Measurements from ENCODE around the gene TMEM80. TPM values are rescaled to one million over a fixed set of nuclear protein-coding genes. Genes with fewer than 3 reads are reported as not detected.
A peak's percentile ranks its signal among the peaks of the same experiment; 100 is the strongest.
"Not testable (repeated sequence)": the region's sequence is repeated elsewhere in the genome, so short reads cannot be mapped to it uniquely, and the experiment has no call there.

The TMEM80 gene
- 10 to 100 TPM; 15.3 to 43.9 (median 38.1) TPM for total RNA-seq

DNA sequence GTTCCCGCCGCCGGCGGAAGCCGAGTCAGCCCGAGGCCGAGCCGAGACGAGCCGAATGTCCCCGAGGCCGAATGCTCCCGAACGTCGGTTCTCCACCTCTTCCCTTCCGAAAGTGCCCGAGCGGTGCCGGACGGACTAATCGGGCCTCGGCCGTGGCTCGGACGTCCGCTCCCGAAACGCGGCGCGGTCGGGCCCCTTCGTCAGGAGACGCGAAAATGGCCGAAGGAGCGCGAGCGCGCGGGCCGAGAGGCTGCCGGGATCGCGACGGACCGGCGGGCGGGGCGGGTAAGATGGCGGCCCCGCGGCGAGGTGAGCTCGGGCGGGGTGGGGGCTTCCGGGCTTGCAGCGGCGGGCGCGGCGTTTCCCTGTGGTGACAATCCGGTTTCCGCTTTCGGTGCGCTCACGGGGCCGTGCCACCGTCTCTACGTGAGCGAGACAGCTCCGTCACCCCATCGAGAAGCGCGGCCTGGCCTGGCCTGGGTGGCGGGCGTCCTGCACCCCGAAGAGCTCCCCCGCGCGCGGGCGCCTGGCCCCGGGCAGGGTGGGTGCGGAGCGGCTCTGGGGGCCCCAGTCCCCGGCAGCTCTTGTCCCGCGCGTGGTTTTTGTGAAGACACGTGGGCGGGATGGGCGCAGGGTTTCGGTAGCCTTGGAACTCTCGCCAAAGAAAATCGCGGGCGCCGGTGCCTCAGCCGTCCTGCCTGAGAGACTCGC, at the start of gene TMEM80:
TMEM80 (plus strand) TSS at position 279 of the 711 bp plus-strand sequence; CDS start at position 291, 12 bp downstream.
- 0% methylated on average over 52 to 88 of the region's 101 CpGs for WGBS, 2 donors
- peak; percentile 99 for DNase-seq (ENCODE audit: low spot score in 2 of 2)
- peak within 1 kb of the TSS; percentile 64 to 97 (median 76) for H3K4me3 ChIP-seq
- no peaks in the 10 kb centered on the region for H3K27me3 ChIP-seq
- TF ChIP-seq POLR2A (IDR thresholded peaks at IDR 0.05), result peak; percentile 59 to 60
- TF ChIP-seq, protein P1, sequence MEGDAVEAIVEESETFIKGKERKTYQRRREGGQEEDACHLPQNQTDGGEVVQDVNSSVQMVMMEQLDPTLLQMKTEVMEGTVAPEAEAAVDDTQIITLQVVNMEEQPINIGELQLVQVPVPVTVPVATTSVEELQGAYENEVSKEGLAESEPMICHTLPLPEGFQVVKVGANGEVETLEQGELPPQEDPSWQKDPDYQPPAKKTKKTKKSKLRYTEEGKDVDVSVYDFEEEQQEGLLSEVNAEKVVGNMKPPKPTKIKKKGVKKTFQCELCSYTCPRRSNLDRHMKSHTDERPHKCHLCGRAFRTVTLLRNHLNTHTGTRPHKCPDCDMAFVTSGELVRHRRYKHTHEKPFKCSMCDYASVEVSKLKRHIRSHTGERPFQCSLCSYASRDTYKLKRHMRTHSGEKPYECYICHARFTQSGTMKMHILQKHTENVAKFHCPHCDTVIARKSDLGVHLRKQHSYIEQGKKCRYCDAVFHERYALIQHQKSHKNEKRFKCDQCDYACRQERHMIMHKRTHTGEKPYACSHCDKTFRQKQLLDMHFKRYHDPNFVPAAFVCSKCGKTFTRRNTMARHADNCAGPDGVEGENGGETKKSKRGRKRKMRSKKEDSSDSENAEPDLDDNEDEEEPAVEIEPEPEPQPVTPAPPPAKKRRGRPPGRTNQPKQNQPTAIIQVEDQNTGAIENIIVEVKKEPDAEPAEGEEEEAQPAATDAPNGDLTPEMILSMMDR (IDR thresholded peaks at IDR 0.05), result peak in 1 of 5 experiments; percentile 5
- TF ChIP-seq EP300 (IDR thresholded peaks at IDR 0.05), result peak in 1 of 2 donors; percentile 53
- peaks cover 0 to 31% (median 0%) of the 10 kb centered on the region in 3 donors for H3K36me3 ChIP-seq
- H3K9me3 ChIP-seq, result no peaks in the 10 kb centered on the region
- H3K4me1 ChIP-seq, result peaks cover 0 to 50% (median 35%) of the 10 kb centered on the region in 4 donors
- peak within 1 kb of the TSS; percentile 97 to 100 (median 99) for H3K27ac ChIP-seq

DNA sequence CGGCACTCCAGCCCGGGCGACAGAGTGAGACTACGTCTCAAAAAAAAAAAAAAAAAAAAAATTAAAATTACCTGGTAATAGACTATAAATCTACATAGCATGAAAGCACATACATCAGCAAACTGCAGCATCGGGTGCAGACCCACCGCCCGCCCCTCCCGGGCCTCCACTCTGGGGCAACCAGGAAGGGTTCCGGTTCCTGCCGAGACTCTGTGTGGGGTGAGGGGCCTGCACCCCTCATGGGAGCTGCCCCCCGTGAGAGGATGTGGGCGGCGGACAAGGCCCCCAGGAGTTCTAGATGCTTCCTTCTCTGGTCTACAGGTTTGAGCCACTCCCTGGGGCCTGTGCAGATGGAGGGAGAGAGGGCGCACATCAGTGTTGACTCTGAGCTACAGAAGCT, 49.4 kb upstream of the TMEM80 start:
- DNase-seq (ENCODE audit: low spot score in 2 of 2), result no peak
- no peaks in the 10 kb centered on the region for H3K27me3 ChIP-seq

DNA sequence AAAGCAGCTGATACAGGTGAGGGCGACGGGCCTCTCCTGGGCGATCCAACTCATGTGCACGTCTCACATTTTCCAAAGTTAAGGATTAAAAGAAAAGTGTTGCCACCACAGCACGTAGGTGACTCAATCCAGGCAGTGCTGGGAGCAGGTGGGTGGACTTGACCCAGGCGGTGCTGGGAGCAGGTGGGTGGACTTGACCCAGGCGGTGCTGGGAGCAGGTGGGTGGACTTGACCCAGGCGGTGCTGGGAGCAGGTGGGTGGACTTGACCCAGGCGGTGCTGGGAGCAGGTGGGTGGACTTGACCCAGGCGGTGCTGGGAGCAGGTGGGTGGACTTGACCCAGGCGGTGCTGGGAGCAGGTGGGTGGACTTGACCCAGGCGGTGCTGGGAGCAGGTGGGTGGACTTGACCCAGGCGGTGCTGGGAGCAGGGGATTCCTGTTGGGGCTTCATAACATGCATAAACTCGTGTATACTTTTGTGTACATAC, 47.9 kb upstream of the TMEM80 start:
- H3K27me3 ChIP-seq; H3K9me3 ChIP-seq; H3K4me1 ChIP-seq; DNase-seq (ENCODE audit: low spot score in 2 of 2); H3K4me3 ChIP-seq; H3K27ac ChIP-seq: not testable (repeated sequence)
- peaks cover 0 to 67% (median 4%) of the 10 kb centered on the region in 3 donors for H3K36me3 ChIP-seq
- WGBS, 2 donors, result 74 to 77% methylated on average over 10 to 11 of the region's 14 CpGs

More for the DNA sequence above, 49.4 kb upstream of the TMEM80 start:
- peaks cover 0 to 70% (median 4%) of the 10 kb centered on the region in 3 donors for H3K36me3 ChIP-seq
- H3K4me3 ChIP-seq, result no peak overlapping the region
- H3K4me1 ChIP-seq, result no peaks in the 10 kb centered on the region
- no peaks in the 10 kb centered on the region for H3K9me3 ChIP-seq
- 75 to 77% methylated on average over 14 of the region's 14 CpGs for WGBS, 2 donors
- TF ChIP-seq POLR2A (IDR thresholded peaks at IDR 0.05) (no peak), EP300 (IDR thresholded peaks at IDR 0.05) (no peak)
- TF ChIP-seq, protein P1 (IDR thresholded peaks at IDR 0.05), result no peak
- no peak overlapping the region for H3K27ac ChIP-seq

DNA sequence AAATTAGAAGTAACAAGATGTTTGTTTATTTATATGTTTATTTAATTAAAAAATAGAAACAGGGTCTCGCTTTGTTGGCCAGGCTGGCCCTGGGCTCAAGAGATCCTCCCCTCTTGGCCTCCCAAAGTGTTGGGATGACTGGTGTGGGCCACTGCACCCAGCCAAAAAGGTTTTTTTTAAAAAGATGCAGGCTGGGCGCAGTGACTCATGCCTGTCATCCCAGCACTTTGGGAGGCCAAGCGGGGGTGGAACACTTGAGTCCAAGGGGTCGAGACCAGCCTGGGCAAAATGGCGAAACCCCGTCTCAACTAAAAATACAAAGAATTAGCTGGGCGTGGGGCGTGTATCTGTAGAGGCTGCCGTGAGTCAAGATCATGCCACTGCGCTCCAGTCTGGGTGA, 45.1 kb upstream of the TMEM80 start:
- no peak for DNase-seq (ENCODE audit: low spot score in 2 of 2)
- Histone ChIP-seq H3K4me1 (no peaks in the 10 kb centered on the region), H3K4me3 (no peak overlapping the region), H3K9me3 (no peaks in the 10 kb centered on the region), H3K27ac (no peak overlapping the region), H3K27me3 (no peaks in the 10 kb centered on the region), H3K36me3 (peaks cover 0 to 68% (median 0%) of the 10 kb centered on the region in 3 donors)
- WGBS, 2 donors, result 81 to 88% methylated on average over 10 of the region's 10 CpGs
- TF ChIP-seq POLR2A (IDR thresholded peaks at IDR 0.05) (no peak), EP300 (IDR thresholded peaks at IDR 0.05) (no peak)
- TF ChIP-seq, protein P1 (IDR thresholded peaks at IDR 0.05), result no peak

DNA sequence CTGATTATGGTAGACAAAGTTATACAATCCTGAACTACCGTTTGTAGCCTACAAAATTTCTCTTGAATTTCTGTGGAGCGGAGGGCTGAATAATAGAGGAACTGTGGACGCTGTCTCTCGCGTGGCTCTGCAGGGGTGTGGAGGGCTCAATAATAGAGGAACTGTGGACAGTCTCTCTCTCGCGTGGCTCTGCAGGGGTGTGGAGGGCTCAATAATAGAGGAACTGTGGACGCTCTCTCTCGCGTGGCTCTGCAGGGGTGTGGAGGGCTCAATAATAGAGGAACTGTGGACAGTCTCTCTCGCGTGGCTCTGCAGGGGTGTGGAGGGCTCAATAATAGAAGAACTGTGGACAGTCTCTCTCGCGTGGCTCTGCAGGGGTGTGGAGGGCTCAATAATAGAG, 42.5 kb upstream of the TMEM80 start:
- H3K27ac ChIP-seq; H3K27me3 ChIP-seq; DNase-seq (ENCODE audit: low spot score in 2 of 2); H3K4me1 ChIP-seq; H3K9me3 ChIP-seq; H3K4me3 ChIP-seq: not testable (repeated sequence)
- WGBS, 2 donors, result 83 to 85% methylated on average over 14 of the region's 14 CpGs
- H3K36me3 ChIP-seq, result peaks cover 0 to 70% (median 0%) of the 10 kb centered on the region in 3 donors

DNA sequence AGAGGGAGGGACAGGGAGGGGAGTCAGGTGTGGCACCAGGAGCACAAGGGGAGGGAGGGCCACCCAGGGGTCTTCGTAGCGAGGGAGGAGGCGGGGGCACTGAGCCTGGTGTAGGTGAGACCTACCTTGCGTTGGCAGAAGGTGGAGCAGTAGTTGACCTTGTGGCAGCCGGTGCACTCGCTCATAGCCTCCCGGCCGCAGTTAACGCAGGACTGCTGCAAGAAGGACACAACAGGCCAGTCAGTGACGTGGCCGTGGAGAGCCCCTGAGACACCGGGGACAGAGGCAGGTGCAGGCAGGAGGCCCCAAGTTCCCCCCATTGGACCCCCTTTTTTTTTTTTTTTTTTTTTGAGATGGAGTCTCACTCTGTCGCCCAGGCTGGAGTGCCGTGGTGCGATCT, 41.8 kb upstream of the TMEM80 start:
- no peak for DNase-seq (ENCODE audit: low spot score in 2 of 2)
- H3K27ac ChIP-seq, result no peak overlapping the region
- no peak overlapping the region for H3K4me3 ChIP-seq
- WGBS, 2 donors, result 89 to 91% methylated on average over 15 of the region's 15 CpGs
- peaks cover 0 to 74% (median under 1%) of the 10 kb centered on the region in 3 donors for H3K36me3 ChIP-seq
- H3K9me3 ChIP-seq, result no peaks in the 10 kb centered on the region
- TF ChIP-seq EP300 (IDR thresholded peaks at IDR 0.05) (no peak), POLR2A (IDR thresholded peaks at IDR 0.05) (no peak)
- TF ChIP-seq, protein P1 (IDR thresholded peaks at IDR 0.05), result no peak
- H3K4me1 ChIP-seq, result no peaks in the 10 kb centered on the region
- H3K27me3 ChIP-seq, result no peaks in the 10 kb centered on the region

DNA sequence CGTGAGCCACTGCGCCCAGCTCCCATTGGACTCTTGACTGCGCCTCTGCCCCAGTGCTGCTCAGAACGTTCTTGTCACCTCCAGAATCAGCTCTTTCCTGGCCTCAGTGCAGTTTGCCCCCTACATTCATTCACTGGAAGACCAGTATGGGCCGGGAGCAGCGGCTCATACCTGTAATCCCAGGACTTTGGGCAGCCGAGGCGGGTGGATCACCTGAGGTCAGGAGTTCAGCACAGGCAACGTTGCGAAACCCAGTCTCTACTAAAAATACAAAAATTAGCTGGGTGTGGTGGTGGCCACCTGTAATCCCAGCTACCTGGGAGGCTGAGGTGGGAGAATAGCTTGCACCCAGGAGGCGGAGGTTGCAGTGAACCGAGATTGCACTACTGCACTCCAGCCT, 41.2 kb upstream of the TMEM80 start:
- H3K27me3 ChIP-seq; DNase-seq (ENCODE audit: low spot score in 2 of 2); H3K9me3 ChIP-seq; H3K4me1 ChIP-seq; H3K4me3 ChIP-seq; H3K27ac ChIP-seq: not testable (repeated sequence)
- peaks cover 0 to 79% (median 6%) of the 10 kb centered on the region in 3 donors for H3K36me3 ChIP-seq
- WGBS, 2 donors, result 88 to 92% methylated on average over 12 of the region's 12 CpGs

Data from tibial nerve (tissue), 4 donors.